GM04504 (cell line): Measurements from ENCODE around the gene HDAC10.

Experiments
- DNase-seq: peaks from one replicate; pipeline ENCODE4 v3.0.0-alpha.2; 2012; ENCODE audit warnings: low read depth

HDAC10 gene

DNA sequence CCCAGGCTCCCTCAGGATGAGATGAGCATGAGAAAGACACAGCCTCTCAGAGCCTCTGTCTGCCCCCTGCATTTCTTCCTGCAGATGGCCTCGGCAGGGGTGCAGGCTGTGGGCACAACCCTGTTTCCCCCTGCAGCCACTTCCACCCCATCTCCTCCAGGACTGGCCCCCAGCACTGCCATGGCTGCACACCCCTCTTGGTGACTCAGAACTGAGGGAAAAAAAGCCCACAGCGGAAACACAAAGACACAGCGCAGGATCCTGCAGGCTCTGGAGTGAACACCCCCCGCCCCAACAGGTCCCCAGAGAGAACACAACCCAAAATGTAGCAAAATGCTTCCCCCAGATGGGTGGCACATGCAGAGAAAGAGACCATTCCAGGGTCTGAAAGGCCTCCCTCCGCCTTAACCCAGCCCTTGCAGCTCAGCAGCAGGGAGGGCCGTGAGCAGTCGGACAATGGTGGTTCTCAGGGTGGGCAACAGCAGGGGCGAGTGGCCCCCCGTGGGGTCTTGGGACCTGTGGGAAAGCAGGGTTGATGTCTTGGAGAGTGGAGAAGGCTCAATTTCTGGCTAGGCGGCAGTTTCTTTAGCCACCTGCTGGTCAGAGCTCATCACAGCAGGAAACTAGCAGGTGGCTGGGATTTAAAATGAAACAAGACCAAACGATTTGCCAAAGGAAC lies 14.2 kb downstream of the HDAC10 start:
- no peak for DNase-seq

- no peak for DNase-seq
Observed at GRCh38 chr22:50233223-50233622, 17.8 kb downstream of the HDAC10 start.

DNA sequence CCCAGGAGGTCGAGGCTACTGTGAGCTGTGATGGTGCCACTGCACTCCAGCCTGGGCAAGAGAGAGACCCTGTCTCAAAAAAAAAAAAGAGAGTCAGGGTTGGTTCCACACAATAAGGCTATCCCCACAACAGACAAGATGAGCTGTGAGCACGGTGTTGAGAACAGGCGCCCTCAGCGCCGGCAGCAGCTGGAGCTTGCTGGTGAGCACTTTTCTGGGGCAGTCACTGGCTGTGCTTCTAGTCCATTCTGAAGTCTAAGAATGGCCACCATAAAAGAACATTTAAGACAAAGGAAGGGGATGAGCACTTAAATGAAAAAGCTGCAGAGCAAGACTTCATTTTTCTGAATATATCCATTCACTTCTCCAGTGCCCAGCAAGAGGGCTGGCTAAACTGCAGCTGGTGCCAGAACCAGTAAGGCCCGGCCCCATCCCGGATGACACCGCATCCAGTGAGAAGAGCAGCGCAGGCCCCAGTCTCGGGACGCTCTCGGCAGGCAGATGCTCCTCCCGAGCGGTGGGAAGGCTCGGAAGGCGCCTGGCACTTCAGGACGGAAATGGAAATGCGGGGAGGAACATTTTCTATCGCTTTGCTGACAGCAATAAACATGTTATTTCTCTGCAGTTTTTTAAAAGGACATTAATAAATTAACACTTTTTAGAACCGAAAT lies 18.4 kb downstream of the HDAC10 start:
- DNase-seq: no peak

GRCh38 chr22:50229370-50229769 lies 21.7 kb downstream of the HDAC10 start:
- DNase-seq: no peak

- DNase-seq: no peak
Observed at GRCh38 chr22:50228366-50228765, 22.7 kb downstream of the HDAC10 start.

DNA sequence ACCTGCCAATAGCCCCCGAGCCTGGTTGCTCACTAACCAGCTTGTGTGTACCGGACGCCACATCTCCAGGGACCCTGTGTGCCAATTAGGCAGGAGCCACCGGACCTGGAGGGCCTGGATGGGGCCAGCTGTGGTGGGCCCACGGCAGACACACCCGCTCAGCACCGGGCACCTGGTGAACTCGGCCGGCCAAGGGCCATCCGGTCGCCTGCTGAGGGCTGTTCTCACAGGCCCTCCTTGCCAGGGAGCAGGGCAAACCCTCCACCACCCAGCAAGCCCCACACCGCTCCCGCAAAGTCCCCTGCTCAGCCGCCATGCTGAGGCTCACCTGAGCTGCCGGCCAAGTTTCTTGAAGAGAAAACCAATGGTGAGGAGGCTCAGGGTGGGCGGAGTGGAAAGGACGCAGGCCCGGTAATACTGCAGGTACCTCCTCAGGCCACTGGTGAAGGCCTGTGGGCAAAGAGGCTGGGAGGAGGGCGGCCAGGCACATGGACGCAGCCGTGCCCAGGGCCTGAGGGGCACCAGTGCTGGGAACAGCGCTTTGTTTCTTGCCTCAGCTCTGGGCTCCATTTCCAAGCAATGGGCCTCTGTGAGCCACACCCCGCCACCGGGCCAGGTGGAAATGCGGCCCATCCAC lies 23.4 kb downstream of the HDAC10 start:
- no peak for DNase-seq

DNA sequence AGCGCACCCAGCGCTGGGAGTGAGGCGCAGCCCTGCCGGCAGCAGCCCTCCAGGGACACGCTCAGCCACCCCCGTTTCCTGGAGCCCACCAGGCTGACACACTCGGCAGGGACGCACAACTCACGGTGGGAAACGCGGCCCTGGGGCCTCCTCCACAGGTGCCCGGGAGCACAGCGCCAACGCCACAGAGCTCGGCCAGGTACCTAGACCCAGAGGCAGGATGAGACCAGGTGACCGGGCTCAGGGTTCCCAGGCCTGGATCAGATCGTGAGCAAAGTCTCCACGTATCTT lies 24.2 kb downstream of the HDAC10 start:
- DNase-seq: no peak

DNA sequence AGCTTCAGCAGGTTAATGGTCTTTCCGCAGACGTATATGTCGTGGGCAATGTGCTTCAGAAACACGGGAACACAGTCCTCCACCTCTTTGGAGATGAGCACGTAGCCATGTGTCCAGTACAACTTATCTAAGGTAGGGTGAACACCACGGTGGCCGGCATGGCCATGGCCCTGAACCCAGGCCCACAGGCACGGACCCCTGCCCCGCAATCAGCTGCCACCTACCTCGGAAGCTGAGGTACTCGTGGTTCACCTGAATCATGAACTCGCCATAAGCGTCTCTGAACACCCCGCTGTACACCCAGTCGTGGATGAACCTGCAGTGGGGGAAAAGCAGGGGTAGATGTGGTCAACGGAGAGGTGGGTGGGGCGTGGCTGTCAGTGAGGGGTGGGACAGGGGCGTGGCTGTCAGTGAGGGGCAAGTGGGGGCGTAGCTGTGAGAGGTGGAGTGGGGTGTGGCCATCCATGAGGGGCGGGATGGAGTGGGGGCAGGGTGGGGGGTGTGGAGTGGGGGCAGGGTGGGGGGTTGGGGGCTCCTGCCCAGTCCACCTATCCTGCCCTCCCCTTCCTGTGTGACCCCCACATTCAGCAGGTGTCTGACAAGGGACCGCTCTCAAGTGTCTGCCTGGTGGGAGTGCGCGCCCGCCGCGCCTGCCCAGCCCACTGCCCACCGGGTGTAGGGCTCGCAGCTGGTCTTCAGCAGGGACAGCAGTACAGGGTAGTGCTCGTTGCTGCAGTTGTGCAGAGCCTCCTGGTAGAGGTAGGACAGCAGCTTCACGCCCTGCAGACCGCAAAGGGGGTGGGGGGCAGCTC lies 24.8 kb downstream of the HDAC10 start:
- DNase-seq: no peak

DNA sequence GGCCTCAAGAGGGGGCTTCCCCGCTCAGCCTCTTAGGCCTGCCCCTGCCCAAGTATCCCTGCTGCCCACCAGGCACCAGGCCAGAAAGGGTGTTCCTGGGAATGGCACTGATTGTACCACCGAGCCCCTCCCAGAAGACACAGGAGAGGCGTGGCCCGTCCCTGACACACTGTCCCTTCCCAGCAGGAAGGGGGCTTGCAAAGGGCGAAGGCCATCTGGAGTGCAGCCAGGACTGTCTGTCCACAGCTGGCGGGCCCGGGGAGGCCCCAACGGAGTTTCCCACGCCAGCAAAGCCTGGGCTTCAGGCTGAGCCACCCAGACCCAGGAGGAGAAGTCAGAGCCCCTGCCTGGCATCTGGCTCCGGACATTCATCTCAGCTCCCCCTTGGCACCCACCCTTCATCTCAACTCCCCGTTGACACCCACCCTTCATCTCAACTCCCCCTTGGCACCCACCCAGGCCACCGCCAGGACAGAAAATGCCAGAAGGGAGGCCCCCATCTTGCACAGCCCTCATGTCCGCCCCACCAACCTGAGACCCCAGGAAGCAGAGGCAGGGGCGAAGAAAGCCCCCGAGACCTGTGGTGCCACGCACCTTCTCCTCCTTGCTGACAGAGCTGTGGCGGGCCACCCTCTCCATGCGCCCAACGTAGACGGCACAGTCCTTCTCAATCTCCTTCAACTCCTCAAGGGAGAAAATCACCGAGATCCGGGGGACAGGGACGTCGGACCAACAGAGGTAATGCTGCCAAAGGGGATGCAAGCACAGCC lies 25.7 kb downstream of the HDAC10 start:
- no peak for DNase-seq

DNA sequence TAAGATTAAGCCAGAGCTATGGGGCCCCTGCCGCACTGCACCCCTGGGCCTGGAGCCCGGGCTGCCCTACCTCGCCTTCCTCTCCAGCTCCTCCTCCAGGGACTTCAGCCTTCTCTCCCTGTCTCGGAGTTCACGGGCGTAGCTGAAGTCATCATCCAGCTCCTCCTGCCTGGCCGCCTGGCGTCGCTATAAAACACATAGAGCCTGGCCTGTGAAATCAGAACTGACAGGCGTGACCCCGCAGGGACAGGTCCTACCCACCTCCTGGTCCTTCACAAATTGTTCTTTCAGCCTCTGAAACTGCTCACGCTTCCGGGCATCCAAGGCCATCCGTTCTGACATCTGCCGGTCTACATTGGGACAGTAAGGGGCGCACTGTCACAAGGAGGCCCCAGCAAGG lies 27.0 kb downstream of the HDAC10 start:
- no peak for DNase-seq

GRCh38 chr22:50222508-50222907 lies 28.6 kb downstream of the HDAC10 start:
- DNase-seq: no peak

GRCh38 chr22:50221410-50222300 lies 29.4 kb downstream of the HDAC10 start:
- no peak for DNase-seq

- no peak for DNase-seq
Observed at GRCh38 chr22:50220603-50221409, 30.3 kb downstream of the HDAC10 start.

- no peak for DNase-seq
Observed at GRCh38 chr22:50219800-50220602, 31.1 kb downstream of the HDAC10 start.

- DNase-seq: no peak
Observed at GRCh38 chr22:50218996-50219727, 31.9 kb downstream of the HDAC10 start.

GRCh38 chr22:50218153-50218995 lies 32.7 kb downstream of the HDAC10 start:
- DNase-seq: no peak

DNA sequence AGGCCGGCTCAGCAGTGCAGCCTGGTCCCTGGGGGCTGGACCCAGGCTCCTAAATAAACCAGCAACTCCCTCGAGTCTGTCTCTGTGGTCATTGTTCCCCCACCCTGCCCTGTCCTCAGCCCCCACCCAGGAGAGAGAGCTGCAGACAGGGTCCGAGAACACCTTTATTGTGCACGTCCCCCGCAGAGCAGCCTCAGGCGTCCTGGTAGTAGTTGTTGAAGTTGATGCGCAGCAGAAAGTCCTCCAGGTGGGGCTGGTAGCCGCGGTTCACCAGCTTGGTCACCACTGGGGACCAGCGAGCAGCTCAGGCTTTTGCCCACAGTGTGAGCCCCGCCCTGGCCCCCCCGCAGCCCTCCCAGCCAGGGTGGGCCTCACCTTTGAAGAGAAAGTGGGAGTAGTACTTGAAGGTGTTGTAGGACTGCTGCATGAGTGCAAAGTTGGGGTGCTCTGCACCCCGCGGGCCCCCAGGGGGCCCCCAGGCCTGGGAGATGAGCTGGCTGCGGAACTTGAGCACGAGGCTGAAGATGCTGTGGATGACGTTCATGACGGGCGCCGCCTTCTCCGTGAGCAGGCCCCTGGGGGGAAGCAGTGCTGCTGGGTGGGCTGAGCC lies 33.4 kb downstream of the HDAC10 start:
- no peak for DNase-seq
